ENCODE data around the gene CELA2B. TPM values are rescaled to one million over a fixed set of nuclear protein-coding genes. Genes with fewer than 3 reads are reported as not detected.

Gene CELA2B
- polyA plus RNA-seq, 2 of the 4 experiments (the other 2 are of a cell fraction): not detected

DNA sequence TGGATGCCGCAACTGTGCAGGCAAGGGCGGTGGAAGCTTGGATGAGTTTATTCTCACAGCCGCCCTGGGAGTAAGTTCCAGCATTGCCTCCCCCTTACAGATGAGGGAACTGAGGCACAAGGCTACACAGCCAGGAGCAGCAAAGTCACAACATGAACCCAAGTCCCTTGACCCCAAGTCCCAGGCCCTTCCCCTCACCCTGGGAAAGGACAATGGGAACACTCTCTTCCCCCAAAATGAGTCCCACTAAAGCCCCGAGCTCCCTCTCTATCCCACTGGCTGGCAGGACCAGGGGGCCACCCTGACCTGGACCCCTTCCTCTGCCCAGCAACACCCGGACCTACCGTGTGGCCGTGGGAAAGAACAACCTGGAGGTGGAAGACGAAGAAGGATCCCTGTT, 33.8 kb upstream of the CELA2B start (continued):
- TF ChIP-seq NFE2L2 (conservative IDR thresholded peaks at IDR 0.05; ENCODE audit: low read length): no peak
- TF ChIP-seq CHD2 (IDR thresholded peaks at IDR 0.05; ENCODE audit: low read length, partially characterized antibody): no peak
- no peak for TF ChIP-seq FOSB (CRISPR knock-in tag; IDR thresholded peaks at IDR 0.05)

DNA sequence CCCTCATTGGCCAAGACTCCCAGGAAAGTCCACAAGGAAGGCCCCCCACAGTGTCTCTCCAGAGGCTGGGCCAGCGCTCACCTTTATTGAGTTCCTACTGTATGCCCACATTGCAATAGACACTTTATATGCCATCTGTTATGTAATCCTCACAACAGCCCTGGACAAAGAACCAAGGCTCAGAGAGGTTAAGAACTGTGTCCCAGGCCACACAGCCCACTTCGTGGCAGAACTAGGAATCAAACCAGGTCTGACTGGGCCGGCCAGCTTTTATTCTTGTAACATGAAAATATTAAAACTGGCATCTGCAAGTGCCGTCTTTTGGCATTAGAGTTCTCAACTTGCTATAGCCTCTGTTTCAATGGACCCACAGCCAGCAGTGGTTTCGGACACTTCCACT, 33.1 kb upstream of the CELA2B start:
- H3K27ac ChIP-seq: no peak overlapping the region
- no peak for TF ChIP-seq MYC (IDR thresholded peaks at IDR 0.05; ENCODE audit: borderline replicate concordance, low read length)
- TF ChIP-seq CEBPB (IDR thresholded peaks at IDR 0.05): no peak
- no peak for TF ChIP-seq NPAS2 (CRISPR knock-in tag; IDR thresholded peaks at IDR 0.05; ENCODE audit: borderline replicate concordance)
- ChIA-PET CTCF (interaction anchor here (1.2 to 1.8 kb wide), 3 partner anchors 8 to 109 kb away, joined by 3 to 6 read pairs (median 4); no protein-coding TSS in a partner anchor), POLR2A (no interaction called here)
- no peak overlapping the region for H3K4me2 ChIP-seq
- no peak for FAIRE-seq
- H3K9me3 ChIP-seq: no peaks in the 10 kb centered on the region
- DNase-seq (ENCODE audit: low read depth in 1 of 2, low spot score in 1 of 2): no peak
- no peak overlapping the region for H3K4me3 ChIP-seq
- H3K4me1 ChIP-seq: no peaks in the 10 kb centered on the region
- ATAC-seq: no peak
- WGBS (ENCODE audit: missing lambda C conversion rate): 70% methylated on average over 5 of the region's 5 CpGs

DNA sequence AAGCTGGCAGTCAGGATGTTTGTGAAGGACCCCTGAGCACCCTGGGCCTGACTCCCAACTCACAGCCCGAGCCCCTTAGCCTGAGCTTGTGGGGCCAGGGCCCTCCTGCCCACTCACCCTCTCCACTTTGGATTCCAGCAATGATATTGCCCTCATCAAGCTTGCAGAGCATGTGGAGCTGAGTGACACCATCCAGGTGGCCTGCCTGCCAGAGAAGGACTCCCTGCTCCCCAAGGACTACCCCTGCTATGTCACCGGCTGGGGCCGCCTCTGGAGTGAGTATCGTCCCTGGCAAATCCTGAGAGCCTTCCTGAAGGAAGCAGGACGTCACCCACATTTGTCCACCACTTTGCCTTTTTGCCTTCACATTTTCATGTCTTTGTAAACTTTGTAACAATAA, 32.6 kb upstream of the CELA2B start:
- H3K4me3 ChIP-seq: no peak overlapping the region
- FAIRE-seq (no peak), DNase-seq (ENCODE audit: low read depth in 1 of 2, low spot score in 1 of 2) (no peak), ATAC-seq (no peak)
- no peaks in the 10 kb centered on the region for H3K9me3 ChIP-seq
- WGBS (ENCODE audit: missing lambda C conversion rate): 66% methylated on average over 4 of the region's 5 CpGs
- H3K4me2 ChIP-seq: no peak overlapping the region
- ChIA-PET POLR2A (no interaction called here), CTCF (interaction anchor here (1.0 to 1.8 kb wide), 4 partner anchors 8 to 109 kb away, joined by 3 to 6 read pairs (median 4); no protein-coding TSS in a partner anchor)
- H3K4me1 ChIP-seq: no peaks in the 10 kb centered on the region
- no peak overlapping the region for H3K27ac ChIP-seq
- TF ChIP-seq TFCP2L1 (CRISPR knock-in tag; IDR thresholded peaks at IDR 0.05): no peak
- TF ChIP-seq, protein P1, sequence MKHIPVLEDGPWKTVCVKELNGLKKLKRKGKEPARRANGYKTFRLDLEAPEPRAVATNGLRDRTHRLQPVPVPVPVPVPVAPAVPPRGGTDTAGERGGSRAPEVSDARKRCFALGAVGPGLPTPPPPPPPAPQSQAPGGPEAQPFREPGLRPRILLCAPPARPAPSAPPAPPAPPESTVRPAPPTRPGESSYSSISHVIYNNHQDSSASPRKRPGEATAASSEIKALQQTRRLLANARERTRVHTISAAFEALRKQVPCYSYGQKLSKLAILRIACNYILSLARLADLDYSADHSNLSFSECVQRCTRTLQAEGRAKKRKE (CRISPR knock-in tag; IDR thresholded peaks at IDR 0.05; ENCODE audit: low read depth): no peak
- TF ChIP-seq, protein P2, sequence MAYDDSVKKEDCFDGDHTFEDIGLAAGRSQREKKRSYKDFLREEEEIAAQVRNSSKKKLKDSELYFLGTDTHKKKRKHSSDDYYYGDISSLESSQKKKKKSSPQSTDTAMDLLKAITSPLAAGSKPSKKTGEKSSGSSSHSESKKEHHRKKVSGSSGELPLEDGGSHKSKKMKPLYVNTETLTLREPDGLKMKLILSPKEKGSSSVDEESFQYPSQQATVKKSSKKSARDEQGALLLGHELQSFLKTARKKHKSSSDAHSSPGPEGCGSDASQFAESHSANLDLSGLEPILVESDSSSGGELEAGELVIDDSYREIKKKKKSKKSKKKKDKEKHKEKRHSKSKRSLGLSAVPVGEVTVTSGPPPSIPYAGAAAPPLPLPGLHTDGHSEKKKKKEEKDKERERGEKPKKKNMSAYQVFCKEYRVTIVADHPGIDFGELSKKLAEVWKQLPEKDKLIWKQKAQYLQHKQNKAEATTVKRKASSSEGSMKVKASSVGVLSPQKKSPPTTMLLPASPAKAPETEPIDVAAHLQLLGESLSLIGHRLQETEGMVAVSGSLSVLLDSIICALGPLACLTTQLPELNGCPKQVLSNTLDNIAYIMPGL (CRISPR knock-in tag; IDR thresholded peaks at IDR 0.05; ENCODE audit: borderline replicate concordance): no peak

DNA sequence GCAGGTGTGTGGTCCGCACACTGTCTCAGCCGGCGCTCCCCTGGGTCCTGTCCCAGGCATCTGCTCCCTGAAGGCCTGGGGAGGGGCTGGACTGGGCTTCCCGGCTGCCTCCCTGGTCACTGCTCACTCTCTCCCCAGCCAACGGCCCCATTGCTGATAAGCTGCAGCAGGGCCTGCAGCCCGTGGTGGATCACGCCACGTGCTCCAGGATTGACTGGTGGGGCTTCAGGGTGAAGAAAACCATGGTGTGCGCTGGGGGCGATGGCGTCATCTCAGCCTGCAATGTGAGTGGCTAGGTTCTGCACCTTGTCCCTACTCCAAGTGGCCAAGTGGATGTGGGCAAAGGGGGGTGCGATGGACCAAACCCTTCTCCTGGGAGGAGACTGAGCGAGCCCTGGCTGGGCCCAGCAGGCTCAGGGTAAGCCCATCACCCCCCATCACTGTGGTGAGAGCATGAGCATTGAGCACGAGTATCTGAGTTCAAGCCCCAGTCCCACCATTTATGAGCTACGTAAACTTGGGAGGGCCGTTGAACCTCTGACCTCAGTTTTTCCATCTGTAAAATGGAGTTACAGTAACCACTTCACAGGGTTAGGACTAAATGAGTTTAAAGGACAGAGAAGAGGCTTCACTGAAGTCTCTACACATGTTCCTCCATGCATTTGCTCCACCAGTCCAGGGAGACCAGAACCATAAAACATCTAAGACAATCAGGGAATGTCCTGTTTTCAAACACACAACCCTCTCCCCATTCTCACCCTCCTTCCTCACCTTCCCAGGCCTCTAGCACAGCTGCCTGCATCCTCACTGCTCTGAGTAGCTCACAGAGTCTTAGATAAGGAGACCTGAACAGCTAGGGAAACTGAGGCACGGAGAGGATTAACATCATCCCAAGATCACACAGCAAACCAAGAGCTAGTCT, 31.2 kb upstream of the CELA2B start:
- POLR2A ChIA-PET: no interaction called here
- H3K4me2 ChIP-seq: no peak overlapping the region
- WGBS (ENCODE audit: missing lambda C conversion rate): 79% methylated on average over 6 of the region's 17 CpGs
- no peak overlapping the region for H3K27ac ChIP-seq
- CTCF ChIA-PET: interaction anchor here (0.6 to 1.8 kb wide), 3 partner anchors 13 to 121 kb away, joined by 3 to 6 read pairs (median 4); no protein-coding TSS in a partner anchor
- H3K4me3 ChIP-seq: no peak overlapping the region
- DNase-seq (ENCODE audit: low read depth in 1 of 2, low spot score in 1 of 2) (no peak), ATAC-seq (no peak), FAIRE-seq (no peak)
- TF ChIP-seq EHMT2 (IDR thresholded peaks at IDR 0.05; ENCODE audit: low read depth) (no peak), CBX8 (IDR thresholded peaks at IDR 0.05) (no peak), FOXS1 (CRISPR knock-in tag; IDR thresholded peaks at IDR 0.05) (no peak), ESRRA (IDR thresholded peaks at IDR 0.05; ENCODE audit: borderline replicate concordance, low read length) (no peak), SMC3 (IDR thresholded peaks at IDR 0.05) (no peak), HOXA7 (CRISPR knock-in tag; IDR thresholded peaks at IDR 0.05) (no peak)
- TF ChIP-seq, protein P3, sequence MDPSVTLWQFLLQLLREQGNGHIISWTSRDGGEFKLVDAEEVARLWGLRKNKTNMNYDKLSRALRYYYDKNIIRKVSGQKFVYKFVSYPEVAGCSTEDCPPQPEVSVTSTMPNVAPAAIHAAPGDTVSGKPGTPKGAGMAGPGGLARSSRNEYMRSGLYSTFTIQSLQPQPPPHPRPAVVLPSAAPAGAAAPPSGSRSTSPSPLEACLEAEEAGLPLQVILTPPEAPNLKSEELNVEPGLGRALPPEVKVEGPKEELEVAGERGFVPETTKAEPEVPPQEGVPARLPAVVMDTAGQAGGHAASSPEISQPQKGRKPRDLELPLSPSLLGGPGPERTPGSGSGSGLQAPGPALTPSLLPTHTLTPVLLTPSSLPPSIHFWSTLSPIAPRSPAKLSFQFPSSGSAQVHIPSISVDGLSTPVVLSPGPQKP (IDR thresholded peaks at IDR 0.05; ENCODE audit: low read depth, low read length): no peak
- TF ChIP-seq, protein P4, sequence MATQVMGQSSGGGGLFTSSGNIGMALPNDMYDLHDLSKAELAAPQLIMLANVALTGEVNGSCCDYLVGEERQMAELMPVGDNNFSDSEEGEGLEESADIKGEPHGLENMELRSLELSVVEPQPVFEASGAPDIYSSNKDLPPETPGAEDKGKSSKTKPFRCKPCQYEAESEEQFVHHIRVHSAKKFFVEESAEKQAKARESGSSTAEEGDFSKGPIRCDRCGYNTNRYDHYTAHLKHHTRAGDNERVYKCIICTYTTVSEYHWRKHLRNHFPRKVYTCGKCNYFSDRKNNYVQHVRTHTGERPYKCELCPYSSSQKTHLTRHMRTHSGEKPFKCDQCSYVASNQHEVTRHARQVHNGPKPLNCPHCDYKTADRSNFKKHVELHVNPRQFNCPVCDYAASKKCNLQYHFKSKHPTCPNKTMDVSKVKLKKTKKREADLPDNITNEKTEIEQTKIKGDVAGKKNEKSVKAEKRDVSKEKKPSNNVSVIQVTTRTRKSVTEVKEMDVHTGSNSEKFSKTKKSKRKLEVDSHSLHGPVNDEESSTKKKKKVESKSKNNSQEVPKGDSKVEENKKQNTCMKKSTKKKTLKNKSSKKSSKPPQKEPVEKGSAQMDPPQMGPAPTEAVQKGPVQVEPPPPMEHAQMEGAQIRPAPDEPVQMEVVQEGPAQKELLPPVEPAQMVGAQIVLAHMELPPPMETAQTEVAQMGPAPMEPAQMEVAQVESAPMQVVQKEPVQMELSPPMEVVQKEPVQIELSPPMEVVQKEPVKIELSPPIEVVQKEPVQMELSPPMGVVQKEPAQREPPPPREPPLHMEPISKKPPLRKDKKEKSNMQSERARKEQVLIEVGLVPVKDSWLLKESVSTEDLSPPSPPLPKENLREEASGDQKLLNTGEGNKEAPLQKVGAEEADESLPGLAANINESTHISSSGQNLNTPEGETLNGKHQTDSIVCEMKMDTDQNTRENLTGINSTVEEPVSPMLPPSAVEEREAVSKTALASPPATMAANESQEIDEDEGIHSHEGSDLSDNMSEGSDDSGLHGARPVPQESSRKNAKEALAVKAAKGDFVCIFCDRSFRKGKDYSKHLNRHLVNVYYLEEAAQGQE (IDR thresholded peaks at IDR 0.05): no peak
- TF ChIP-seq, protein P5, sequence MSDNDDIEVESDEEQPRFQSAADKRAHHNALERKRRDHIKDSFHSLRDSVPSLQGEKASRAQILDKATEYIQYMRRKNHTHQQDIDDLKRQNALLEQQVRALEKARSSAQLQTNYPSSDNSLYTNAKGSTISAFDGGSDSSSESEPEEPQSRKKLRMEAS (IDR thresholded peaks at IDR 0.05): no peak
- TF ChIP-seq, protein P6, sequence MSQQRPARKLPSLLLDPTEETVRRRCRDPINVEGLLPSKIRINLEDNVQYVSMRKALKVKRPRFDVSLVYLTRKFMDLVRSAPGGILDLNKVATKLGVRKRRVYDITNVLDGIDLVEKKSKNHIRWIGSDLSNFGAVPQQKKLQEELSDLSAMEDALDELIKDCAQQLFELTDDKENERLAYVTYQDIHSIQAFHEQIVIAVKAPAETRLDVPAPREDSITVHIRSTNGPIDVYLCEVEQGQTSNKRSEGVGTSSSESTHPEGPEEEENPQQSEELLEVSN (IDR thresholded peaks at IDR 0.05; ENCODE audit: borderline replicate concordance, low read depth): no peak
- TF ChIP-seq, protein P1 (CRISPR knock-in tag; IDR thresholded peaks at IDR 0.05; ENCODE audit: low read depth): no peak
- no peaks in the 10 kb centered on the region for H3K9me3 ChIP-seq
- H3K4me1 ChIP-seq: no peaks in the 10 kb centered on the region

All from A549 (cell line).